ENCODE results near the gene SMAP1. TPM values are rescaled to one million over a fixed set of nuclear protein-coding genes. Genes with fewer than 3 reads are reported as not detected.
A peak's percentile ranks its signal among the peaks of the same experiment; 100 is the strongest.

The SMAP1 gene
- total RNA-seq: 11.6 and 12.3 TPM in 2 replicates

DNA sequence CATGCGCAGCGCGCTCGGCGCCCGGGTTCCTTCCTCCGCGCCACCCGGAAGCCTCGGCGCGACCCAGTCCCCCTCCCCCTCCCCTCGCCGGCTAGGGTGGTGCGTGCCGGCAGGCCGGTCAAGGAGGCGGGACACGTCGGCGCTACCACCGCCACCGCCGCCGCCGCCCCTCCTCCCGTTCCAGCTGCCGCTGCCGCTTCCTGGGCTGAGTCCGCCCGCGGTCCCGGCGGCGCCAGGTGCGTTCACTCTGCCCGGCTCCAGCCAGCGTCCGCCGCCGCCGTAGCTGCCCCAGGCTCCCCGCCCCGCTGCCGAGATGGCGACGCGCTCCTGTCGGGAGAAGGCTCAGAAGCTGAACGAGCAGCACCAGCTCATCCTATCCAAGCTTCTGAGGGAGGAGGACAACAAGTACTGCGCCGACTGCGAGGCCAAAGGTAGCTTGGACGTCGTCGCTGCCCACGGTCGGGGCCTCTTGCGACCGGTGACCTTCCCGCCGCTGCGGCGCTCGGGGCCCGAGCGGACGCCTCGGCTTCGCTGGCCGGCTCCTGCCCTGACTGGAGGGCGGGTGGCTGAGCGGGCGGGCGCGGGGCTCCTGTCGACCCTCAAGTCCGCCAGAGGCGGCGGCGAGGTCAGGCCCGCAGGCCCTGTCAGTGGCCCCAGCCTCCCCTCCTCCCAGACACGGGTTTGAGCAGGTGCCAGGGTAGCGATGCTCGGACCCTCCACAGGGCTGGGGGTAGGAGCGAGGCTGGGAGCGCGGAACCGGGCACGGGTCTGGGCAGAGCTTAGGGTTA is at the start of gene SMAP1:
Gene SMAP1, plus strand, starts transcription at position 173 of the 788 bp plus-strand sequence. Its CDS starts 141 bp downstream, at position 314.
- DNase-seq (ENCODE audit: low read depth in 2 of 2): peak; percentile 77 to 89

DNA sequence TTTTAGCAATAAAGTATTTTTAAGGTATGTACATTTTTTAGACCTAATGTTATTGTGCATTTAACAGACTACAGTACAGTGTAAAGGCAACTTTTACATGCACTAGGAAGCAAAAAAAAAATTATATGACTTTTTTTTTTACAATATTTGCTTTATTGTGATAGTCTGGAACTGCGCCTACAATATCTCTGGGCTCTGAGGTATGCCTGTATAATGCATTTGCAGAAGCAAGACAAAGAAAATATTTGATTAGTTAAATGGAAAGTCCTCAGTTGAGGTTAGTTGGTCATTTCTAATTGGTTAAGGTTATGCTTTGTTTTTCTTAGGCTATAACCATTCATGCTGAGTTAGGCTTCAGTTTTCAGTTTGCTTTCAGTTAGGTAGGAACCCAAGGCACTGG is 46.9 kb upstream of the SMAP1 start:
- no peak for DNase-seq (ENCODE audit: low read depth in 2 of 2)

DNA sequence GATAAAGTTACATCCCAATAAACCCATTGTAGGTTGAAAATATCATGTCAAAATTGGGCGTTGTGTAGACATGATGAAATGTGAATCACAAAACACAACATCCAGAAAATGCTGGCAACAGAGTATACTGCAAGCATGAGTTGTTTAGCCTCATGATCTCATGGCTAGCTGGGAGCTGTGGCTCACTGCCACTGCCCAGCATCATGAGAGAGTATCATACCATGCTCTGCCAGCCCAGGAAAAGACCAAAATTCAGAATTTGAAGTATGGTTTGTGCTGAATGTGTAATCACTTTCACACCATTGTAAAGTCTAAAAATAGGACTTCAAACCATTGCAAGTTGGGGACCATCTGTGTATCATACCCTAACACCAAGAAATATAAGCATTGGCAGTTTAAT is 45.2 kb upstream of the SMAP1 start:
- no peak for DNase-seq (ENCODE audit: low read depth in 2 of 2)

DNA sequence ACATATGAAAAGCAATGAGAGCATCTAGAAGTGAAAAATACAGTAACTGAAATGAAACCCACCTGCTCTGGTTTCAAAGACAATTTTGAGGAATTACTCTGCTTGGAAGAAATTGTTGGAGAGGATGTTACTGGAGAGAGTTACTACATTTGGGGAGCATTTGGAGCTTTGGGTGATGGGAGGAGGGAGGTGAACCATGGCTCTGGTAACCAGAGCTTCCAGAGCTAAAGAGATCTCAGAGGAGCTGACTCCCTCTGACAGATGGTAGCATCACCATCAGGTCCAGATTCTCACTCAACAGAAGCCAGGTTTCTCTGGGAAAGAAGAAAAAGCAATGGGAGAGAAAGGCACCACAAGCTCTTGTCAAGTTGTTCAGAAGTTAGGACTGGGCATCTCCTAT is 42.2 kb upstream of the SMAP1 start:
- DNase-seq (ENCODE audit: low read depth in 2 of 2): no peak

DNA sequence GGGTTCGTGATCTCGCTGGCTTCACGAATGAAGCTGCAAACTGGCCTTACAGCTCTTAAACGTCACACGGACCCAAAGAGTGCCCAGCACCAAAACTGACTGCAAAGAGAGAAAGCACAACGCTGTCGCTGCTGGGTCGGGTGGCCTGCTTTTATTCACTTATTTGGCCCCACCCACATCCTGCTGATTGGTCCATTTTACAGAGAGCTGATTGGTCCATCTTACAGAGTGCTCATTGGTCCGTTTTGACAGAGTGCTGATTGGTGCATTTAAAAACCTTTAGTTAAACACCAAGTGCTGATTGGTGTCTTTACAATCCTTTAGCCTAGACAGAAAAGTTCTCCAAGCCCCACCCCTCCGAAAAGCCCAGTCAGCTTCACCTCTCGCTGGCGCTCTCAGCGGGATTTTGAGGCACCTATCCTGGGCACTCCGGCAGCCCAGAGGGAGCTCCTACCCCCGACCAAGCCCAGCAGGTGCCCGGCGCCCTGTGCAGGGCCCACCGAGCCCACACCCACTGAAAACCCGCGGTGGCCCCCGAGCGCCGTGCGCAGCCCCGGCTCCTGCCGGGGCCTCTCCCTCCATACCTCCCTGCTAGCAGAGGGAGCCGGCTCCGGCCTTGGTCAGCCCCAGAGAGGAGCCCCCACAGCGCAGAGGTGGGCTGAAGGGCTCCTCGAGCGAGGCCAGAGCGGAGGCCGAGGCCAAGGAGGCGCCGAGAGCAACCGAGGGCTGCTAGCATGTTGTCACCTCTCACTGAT is 40.0 kb upstream of the SMAP1 start:
- DNase-seq (ENCODE audit: low read depth in 2 of 2): no peak

DNA sequence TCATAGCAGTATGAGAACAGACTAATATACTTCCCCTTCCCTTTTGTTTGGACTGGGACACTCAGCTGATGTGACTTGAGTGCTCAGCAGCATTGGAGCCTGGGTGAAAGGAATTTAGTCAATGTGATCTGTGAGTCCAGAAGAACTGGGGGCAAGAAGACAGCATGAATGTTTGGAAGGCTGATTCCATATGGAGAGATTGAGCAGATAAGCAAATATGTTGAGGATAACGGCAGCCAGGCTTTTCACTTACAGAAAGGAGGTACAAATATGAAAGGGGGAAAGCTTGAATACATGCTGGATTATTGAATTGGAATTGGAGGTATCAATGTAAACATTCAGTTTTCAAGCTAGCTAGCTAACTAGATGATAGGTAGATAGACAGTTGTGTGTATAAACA is 37.8 kb upstream of the SMAP1 start:
- DNase-seq (ENCODE audit: low read depth in 2 of 2): no peak

DNA sequence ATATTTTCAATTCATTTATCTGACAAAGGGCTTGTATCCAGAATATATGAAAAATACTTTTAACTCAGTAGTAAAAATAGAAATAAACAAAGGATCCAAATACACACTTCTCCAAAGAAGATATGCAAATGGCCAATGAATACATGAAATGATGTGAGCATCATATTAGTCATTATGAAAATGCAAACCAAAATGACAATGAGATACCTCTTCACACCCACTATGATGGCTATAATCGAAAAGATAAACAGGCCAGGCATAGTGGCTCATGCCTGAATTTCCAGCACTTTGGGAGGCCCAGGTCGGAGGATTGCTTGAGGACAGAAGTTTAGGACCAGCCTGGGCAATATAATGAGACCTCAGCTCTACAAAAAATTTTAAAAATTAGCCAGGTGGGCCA is 33.8 kb upstream of the SMAP1 start:
- DNase-seq (ENCODE audit: low read depth in 2 of 2): no peak

DNA sequence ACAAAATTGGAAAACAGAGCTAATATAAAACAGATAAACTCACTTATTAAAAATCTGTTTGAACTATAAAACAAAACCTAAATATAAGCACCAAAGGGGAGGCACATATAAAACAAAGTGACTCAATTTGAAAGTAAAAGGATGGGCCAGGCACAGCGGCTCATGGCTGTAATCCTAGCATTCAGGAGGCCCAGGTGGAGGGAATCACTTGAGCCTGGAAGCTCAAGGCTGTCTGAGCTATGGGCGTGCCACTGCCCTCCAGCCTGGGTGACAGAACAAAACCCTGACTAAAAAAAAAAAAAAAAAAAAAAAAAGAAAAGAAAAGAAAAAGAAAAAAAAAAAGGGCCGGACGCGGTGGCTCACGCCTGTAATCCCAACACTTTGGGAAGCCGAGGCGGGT is 31.1 kb upstream of the SMAP1 start:
- DNase-seq (ENCODE audit: low read depth in 2 of 2): no peak

DNA sequence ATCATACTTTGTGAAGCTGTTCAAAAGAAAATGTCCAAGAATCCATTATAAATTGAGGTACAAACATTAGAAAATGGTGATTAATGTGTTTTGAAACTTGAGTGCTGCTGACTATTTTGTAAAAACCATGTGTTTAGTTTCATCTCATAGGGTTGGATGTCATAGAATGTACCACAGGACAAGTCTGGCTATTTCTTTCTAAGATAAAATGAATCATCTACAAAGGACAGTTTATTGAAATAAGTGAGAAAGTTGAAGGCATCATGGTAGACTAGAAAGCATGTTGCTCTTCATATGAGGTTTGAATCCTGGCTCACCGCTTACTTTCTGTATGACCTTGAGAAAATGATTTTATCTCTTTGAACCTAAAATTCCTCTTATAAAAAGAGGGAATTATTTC is 29.2 kb upstream of the SMAP1 start:
- no peak for DNase-seq (ENCODE audit: low read depth in 2 of 2)

DNA sequence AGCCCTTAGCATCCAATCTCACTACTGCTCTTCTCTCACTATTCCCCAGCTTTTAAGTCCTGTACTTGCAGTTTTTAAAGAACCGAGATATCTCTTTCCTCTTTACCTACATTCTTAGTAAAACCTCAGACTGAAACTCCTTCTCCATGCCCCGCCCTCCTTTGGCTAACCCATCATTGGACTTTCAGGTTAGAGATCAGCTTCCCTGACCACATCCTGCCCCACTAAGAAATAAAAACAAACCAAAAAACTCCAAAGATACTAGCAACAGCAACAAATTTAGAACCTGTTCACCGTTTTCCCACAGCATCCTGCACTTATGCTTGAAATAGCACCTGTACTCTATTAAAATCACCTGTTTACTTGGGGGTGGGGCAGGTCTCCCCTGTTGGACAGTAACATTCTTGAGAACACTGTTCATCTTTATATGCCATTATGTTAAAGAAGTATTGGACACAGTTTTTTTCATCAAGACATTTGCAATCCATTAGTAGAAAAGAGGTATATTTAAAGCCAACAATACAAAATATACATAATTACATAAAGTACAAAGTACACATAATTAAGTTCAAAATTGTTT is 16.3 kb upstream of the SMAP1 start:
- DNase-seq (ENCODE audit: low read depth in 2 of 2): no peak

DNA sequence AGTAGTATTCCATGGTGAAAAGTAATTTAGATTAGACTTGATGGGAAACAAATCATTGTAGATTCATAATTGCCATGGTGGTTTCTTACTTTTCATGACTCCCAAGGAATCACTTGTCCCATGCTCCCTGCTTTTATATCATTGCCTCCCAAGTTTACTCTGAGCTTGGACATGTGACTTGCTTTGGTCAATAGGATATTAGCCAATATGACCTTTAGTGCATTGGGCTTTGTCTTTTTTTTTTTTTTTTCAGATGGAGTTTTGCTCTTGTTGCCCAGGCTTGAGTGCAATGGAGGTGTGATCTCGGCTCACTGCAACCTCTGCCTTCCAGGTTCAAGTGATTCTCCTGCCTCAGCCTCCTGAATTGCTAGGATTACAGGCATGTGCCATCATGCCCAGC is 15.5 kb upstream of the SMAP1 start:
- no peak for DNase-seq (ENCODE audit: low read depth in 2 of 2)

DNA sequence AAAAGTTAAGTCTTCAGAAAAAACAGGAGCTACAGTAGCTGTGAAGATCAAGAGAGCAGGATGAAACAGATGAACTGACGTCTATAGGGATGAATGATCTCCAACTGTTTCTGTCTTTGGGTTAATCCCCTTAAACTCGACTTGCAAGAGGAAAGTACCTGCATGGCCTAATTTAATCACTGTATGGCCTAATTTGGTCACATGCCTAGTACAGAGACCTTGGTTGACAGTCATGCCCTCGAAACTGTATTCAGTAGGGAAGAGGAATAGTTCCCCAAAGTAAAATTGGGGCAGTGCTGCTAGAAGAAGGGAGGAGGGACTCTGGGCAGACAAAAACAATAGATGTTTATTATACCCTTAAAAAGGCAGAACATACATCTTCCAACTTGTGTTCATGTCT is 10.0 kb upstream of the SMAP1 start:
- DNase-seq (ENCODE audit: low read depth in 2 of 2): no peak

DNA sequence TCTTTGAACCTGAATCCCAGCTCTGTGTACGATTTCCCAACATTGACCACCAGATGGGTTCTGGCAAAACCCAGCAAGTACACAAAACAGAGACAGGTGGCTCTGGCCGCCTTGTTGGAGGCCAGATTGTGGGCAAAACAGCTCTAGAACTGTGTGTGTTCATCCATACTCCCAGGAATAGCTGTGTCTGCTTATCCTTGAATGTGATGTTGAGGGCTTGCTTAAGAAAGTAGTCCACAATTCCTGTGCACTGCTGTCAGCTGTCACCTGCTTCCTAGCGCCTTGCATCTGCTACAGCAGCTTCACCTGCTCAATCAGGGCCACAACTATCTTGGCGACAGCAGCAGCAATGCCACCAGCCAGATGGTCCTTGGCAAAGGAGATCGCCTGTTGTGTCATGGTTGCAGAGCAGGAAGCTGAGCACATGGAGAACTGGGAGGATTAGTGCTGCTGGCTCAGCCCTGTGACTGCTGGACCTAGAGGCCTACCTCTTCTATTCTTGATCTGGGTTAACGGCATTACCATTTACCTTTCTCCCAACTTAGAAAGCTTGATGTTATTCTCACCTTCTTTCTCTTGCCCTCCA is 3.7 kb upstream of the SMAP1 start:
- no peak for DNase-seq (ENCODE audit: low read depth in 2 of 2)

DNA sequence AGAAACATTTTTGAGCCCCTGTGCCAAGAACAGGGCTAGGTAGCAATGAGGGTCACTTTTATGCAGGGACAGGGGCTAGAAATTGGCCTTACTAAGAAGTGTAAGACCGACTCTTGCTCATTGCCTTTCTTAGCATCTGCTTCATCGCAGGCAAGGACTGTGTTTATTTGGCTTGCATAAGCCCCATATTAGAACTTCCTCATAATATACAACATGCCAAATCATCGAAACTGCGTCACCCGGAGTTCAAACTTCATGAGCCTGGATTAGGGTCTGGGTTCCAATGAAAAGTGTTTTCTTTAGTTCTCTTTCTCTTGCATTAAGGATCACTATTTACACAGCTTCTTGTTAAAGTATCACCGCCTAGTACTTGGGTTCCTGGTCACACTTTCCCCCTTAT is 977 bp upstream of the SMAP1 start:
- no peak for DNase-seq (ENCODE audit: low read depth in 2 of 2)

DNA sequence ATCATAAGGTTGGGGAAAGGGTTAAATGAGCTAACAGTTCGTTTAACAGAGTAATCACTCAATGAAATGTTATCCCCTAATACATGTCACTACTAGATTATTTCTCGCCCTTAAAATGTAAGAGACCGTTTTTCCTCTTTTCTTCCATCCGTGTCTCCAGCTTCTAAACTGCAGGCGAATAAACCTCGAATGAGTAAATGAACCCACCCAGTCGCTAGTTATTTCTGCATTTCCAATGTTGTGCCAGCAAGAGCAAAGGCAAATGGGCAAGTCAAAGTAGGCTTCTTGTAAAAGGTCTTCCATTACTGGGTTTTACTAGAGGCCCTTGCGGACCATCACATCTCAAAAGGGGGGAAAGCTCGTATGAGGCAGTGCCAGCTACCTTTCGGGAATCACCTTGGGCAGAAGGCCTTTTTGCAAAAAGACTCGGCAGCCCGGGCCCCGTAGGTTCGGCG is 400 bp upstream of the SMAP1 start:
- no peak for DNase-seq (ENCODE audit: low read depth in 2 of 2)

DNA sequence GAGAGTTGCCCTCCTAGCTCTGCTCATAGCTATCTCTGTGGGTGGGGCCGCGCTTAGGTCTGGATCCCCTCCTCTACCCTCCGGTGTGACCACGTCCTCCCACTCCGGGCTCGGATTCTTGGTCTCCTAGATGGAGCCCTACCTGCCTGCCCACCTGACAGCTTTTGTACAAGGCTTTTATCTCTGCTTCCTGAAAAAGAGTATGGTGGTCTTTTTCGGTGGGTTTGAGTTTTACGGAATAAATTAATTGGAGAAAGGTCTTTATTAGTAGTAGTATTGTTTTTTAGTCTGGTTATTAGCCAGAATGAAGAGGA is 773 bp downstream of the SMAP1 start:
- DNase-seq (ENCODE audit: low read depth in 2 of 2): peak in 1 of 2 donors; percentile 46

DNA sequence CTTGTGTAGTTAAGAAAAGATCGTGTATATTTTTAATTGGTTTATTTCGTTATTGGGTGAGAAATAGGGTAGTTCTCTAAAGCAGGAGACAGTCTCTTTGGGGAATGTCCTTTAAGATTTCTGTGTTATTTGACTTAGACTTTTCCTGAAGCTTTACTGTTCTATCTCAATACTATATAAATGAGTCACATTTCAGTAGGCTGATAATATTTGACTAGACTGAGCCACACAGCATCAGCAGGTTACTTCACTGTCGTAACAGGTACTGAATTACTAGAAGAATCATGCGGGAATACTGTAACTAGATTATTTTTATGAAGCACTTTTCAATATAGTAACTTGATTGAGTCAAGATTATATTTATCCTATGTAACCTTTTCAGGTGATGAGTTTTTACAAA is 1.4 kb downstream of the SMAP1 start:
- no peak for DNase-seq (ENCODE audit: low read depth in 2 of 2)

DNA sequence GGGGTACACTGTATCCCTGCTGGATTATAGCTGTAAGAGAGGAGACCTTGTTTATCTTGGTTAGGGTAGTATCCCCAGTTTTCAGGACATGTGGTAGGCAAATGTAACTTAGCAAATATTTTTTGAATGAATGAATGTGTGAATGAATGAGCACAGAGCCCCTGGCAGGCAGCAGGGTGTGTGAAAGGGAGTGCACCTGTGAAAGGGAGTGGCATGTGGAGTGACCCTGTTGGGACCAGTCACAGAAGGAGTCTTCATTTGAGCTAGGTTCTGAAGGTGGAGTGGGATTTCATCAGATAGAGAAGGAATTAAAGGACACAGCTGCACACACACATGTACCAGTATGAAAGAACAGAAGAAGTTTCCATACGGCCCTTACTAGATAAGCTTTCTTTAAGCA is 4.9 kb downstream of the SMAP1 start:
- no peak for DNase-seq (ENCODE audit: low read depth in 2 of 2)

DNA sequence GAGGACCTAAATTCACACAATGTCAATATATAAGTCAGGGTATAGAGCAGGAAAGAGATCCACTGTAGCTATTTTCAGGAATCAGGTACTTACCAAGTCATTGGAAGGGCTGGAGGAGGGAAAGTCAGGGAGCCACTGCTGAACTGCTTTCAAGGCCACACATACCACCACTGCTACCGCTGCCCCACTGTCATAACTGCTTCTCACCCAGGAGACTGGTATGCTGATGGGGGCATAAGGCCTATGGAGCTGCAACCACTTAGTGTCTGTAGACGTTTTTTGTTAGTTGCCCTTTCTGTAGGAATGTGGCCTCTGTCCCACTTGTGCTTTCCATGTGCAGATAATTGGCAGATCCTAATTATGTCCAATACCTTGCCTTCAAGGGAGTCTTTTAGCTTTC is 5.4 kb downstream of the SMAP1 start:
- DNase-seq (ENCODE audit: low read depth in 2 of 2): no peak

DNA sequence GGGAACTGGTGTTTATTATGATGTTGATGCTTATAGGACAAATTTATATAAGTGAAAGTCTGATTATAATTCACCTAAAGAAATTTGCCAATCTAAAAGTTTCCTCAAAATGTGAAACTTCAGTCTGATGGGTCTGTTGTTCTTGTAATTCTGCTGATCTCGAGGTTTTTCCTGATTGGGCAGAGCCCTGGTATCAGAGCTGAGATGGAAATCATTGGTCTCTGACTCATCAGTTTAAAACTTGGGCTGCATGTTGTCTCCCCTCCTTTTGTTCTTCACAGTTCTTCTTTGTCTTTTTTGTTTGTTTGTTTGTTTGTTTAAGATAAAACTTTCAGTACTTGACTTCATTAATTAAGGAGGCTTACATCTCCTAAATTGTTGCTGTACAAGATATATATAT is 5.9 kb downstream of the SMAP1 start:
- DNase-seq (ENCODE audit: low read depth in 2 of 2): peak in 1 of 2 donors; percentile 25

DNA sequence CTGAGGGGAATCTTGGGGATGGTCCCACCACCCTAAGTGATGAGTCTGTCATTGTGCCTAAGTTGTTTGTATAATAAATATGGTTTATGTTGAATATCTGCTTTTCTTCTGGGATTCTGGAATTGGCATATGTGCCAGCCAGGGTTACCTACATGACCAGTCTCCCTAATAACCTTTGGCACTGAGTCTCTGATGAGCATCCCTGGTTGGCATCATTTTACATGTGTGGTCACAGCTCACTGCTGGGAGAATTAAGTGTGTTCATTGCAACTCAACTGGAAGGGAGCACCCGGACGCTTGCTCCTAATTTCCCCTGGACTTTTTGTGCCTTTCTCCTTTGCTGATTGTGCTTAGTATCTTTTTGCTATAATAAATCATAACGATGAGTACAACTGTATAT is 8.1 kb downstream of the SMAP1 start:
- DNase-seq (ENCODE audit: low read depth in 2 of 2): no peak

DNA sequence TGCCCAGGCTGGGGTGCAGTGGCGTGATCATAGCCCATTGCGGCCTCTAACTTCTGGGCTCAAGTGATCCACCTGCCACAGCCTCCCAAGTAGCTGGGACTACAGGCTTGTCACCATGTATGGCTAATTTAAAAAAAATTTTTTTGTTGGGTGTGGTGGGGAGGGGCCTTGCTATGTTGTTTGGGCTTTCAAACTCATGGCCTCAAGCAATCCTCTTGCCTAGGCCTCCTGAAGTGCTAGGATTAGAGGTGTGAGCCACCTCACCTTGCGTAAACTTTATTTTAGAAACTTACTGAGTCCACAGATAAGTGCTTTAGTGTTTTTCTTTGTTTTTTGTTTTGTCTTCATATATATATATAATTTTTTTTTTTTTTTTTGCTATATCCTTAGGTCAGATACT is 9.1 kb downstream of the SMAP1 start:
- no peak for DNase-seq (ENCODE audit: low read depth in 2 of 2)
